GM19351 (cell line): ENCODE measurements around the gene BCAS3.

ENCODE experiments used
- ATAC-seq: cut with Tn5 transposase; IDR thresholded peaks from one replicate; pipeline ENCODE4 v1.9.1; 2021; ENCODE audit warnings: mild to moderate bottlenecking, moderate library complexity; ENCODE audit not compliant: unreplicated experiment

BCAS3 gene

DNA sequence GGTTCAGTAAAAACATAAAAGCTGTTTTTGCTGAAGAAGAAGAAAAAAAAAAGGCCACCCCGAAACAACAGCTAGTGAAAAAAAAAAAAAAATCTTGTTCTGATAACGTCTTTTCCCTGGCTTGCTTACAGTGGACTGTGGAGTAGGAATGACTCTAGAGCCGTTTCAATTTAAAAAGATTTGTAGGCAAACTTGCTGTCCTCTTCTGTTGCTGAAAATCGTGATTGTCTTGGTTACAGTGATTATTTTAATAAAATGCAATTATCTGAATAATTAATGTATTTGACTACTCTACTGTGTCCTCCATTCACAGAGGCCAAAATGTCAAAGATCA is 531.4 kb downstream of the BCAS3 start:
- no peak for ATAC-seq

DNA sequence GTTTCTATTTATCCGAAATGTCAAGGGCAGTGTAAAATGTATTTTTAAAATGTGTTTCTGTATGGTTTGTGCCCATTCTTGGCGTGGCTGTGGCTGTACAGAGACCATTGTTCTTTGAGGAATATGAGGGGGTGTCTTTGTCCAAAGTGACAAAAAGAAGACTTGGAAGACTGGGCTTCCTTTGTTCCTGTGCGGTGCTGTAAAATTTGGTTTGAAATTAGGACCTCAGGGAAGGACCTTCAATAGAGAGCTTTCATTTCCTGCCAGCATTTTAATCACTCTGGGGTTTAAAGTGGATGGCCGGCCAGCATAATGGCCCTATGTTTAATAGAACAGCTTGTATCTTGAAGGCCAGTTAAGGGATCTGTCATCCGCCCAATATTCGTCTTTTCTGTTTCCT is 531.9 kb downstream of the BCAS3 start:
- no peak for ATAC-seq

DNA sequence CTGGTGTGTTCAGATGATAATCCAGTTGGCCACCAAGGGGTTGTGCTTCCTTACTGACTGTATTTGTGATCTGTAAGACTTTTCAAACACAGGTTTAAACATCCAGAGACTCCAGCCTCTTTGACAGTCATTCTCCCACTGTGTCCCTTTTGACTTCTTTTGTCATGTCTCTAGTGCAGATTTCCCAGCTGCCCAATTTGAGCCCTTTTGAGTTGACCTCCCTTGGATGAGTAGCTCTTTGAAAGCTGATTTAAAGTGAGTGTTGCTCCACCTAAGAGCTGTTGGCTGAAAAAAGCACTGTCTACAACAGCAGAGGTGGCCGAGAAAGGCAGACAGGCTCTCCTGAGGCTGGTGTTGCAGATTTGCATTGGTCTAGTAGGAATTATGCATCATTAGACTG is 533.6 kb downstream of the BCAS3 start:
- ATAC-seq, result no peak

GRCh38 chr17:61212655-61213054 is 535.0 kb downstream of the BCAS3 start:
- no peak for ATAC-seq

- ATAC-seq, result no peak
Measured at GRCh38 chr17:61214753-61215152, 537.1 kb downstream of the BCAS3 start.

DNA sequence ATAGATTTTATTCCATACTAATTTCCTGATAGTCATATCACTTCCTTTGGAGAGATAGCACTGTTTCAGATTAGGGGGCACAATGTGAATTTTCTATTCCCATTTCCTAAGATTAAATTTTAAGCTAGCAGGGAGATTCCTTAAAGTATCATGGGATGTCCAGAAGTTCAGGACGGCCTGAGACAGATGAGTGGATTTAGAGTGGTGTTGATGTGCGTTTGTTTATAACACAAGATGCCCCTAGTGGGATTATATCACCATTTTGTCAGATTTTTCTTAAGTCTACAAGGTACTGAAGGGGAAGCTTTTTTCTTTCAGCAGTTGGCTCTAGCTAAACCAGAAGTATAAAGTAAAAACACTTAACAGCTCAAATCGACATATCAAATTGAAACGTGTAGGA is 538.4 kb downstream of the BCAS3 start:
- ATAC-seq, result no peak

- ATAC-seq, result no peak
Measured at GRCh38 chr17:61217878-61218437, 540.3 kb downstream of the BCAS3 start.

GRCh38 chr17:61218438-61218837 is 540.8 kb downstream of the BCAS3 start:
- no peak for ATAC-seq

DNA sequence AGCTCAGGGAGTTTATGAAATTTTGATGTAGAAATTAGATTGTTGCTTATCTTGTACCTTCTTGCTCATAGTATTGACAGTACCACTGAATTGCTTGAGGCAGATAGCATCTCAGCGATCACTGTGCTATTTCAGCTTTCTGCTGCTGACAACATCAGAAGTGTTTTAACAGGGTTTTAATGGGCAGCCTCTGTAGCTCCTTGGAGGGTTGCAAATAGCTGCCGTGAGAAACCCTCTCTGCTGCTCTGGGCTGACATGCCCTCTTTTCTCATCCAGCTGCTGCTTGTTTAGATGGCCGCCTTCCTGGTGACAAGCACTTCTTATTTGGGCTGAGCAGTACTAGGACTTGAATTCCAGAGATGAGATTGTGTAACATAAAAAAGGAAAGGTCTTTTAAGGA is 541.8 kb downstream of the BCAS3 start:
- ATAC-seq, result no peak

GRCh38 chr17:61221181-61221580 is 543.5 kb downstream of the BCAS3 start:
- ATAC-seq, result no peak

- ATAC-seq, result no peak
Measured at GRCh38 chr17:61221597-61222471, 544.2 kb downstream of the BCAS3 start.

DNA sequence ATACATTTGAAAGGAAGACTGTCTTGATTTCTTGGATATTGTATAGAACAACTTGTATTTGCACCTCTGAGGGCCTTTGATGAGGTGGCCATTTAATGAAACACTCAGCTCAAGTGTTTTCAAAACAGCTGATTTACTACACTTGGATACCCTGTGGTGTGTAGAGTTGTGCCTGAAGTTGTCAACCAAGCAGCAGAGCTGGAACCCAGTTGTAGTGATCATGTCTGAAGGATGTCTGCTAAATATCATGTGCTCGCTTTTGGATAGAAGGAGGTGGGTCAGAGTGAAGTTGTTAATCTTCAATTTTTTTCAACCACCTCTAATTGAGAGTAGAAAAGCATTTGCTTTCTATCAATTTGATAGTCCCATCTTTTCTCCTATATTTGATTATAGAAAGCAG is 546.1 kb downstream of the BCAS3 start:
- no peak for ATAC-seq

DNA sequence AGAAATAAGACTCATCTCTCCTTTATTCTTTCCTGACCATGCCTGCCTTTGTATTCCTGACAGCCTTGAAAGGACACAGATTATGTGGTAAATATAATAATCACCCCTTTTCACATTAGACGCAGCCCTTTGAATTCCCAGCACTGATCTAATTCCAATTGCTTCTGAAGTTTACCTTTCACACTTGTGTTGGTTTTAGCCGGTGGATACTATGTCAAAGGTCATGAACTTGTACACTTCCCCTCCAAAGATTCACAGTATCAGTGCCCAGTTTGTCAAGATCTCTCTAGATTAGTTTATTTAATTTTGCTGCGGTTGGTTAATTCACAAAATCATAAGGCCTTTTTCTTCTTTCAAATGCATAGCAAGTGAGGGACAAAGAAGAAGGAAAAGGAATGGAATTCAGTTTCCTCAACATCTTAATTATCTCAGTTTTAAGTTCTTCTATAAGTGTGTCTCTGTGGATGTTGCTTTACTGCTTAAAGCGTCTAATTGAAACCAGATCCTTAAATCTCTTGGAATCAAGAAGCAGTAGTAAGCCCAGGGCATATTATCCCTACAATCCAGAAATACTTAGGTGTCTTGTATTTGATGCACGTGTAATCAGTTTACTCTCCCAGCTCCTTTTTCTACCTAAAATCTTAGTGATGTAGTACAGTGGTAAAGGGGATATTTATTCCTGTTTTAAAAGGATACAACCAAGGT is 547.7 kb downstream of the BCAS3 start:
- ATAC-seq, result no peak

GRCh38 chr17:61227866-61228265 is 550.2 kb downstream of the BCAS3 start:
- no peak for ATAC-seq

- no peak for ATAC-seq
Measured at GRCh38 chr17:61230461-61230860, 552.8 kb downstream of the BCAS3 start.

DNA sequence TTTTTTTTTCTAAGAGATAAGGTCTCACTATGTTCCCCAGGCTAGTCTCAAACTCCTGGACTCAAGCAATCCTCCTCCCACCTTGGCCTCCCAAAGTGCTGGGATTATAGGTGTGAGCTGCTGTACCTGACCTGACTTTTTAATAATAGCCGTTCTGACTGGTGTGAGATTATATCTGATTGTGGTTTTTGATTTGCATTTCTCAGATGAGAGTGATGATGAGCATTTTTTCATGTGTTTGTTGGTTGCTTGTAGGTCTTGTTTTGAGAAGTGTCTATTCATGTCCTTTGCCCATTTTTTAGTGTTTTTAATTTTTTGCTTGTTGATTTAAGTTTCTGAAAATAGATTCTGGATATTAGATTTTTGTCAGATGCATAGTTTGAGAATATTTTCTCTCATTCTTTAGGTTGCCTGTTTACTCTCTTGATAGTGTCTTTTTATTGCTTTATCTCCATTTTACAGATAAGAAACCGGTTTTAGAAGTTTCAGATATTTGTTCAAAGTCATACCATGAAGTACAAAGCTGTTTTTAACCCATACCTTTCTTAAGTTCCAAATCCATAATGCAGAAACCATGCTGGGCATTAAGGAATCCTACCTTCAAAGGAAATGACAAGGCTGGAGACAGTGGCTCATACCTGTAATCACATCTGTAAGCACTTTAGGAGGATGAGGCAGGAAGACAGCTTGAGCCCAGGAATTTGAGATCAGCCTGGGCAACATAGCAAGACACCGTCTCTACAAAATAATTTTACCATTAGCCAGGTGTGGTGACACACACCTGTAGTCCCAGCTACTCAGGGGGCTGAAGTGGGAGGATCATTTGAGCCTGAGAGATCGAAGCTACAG is 553.5 kb downstream of the BCAS3 start:
- ATAC-seq, result peak; percentile 47

- no peak for ATAC-seq
Measured at GRCh38 chr17:61232871-61233270, 555.2 kb downstream of the BCAS3 start.

- ATAC-seq, result no peak
Measured at GRCh38 chr17:61233991-61234750, 556.5 kb downstream of the BCAS3 start.

GRCh38 chr17:61235001-61235826 is 557.6 kb downstream of the BCAS3 start:
- no peak for ATAC-seq

DNA sequence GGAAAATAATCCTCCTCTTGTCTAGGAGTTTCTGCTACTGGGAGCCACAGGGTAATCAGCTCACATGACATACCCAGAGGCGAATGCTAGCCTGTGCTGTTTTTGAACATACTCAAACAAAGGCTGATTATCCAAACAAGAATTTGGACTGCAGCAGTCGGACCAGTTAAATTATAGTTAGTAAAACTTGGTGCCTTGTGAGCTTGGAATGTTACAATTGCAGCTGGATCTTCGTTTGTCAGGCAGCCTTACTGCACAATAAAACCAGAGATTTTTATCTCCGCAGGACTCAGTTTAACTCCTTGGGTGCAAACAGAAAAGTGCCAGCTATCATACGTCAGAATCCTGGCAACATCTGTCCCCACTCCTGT is 558.2 kb downstream of the BCAS3 start:
- ATAC-seq, result no peak
